ENCODE results near the gene LRP6.

DNA sequence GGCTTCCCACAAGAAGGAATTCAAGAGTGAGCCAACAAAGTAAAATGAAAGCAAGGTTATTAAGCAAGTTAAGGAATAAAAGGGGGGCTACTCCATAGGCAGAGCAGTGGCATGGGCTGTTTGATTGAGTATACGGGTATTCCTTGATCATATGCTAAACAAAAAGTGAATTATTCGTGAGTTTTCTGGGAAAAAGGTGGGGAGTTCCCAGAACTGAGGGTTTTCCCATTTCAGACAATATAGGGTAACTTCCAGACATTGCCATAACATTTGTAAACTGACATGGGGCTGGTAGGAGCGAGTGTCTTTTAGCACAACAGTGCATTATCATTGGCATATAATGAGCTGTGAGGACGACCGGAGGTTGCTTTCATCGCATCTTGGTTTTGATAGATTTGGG, 198.1 kb downstream of the LRP6 start:
- TF ChIP-seq, protein P1, sequence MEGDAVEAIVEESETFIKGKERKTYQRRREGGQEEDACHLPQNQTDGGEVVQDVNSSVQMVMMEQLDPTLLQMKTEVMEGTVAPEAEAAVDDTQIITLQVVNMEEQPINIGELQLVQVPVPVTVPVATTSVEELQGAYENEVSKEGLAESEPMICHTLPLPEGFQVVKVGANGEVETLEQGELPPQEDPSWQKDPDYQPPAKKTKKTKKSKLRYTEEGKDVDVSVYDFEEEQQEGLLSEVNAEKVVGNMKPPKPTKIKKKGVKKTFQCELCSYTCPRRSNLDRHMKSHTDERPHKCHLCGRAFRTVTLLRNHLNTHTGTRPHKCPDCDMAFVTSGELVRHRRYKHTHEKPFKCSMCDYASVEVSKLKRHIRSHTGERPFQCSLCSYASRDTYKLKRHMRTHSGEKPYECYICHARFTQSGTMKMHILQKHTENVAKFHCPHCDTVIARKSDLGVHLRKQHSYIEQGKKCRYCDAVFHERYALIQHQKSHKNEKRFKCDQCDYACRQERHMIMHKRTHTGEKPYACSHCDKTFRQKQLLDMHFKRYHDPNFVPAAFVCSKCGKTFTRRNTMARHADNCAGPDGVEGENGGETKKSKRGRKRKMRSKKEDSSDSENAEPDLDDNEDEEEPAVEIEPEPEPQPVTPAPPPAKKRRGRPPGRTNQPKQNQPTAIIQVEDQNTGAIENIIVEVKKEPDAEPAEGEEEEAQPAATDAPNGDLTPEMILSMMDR (optimal IDR thresholded peaks at IDR 0.05 in 1 of 3, IDR thresholded peaks at IDR 0.05 in 1 of 3, conservative IDR thresholded peaks at IDR 0.05 in 1 of 3; ENCODE audit: extremely low read depth in 1 of 3, insufficient read depth in 2 of 3, low read length in 3 of 3): no peak
- TF ChIP-seq EZH2 (IDR thresholded peaks at IDR 0.05; ENCODE audit: low read length): no peak
